Hepatocyte (in vitro differentiated cells): ENCODE results near the gene MT1F.

Source experiments
- CTCF ChIP-seq: fragments of 200-600 bp; sonication (generic); IDR thresholded peaks from 2 replicates; pipeline ENCODE4 v1.5.1; 2016; ENCODE audit warnings: antibody characterized with exemption, mild to moderate bottlenecking; ENCODE audit not compliant: poor library complexity
- EZH2 ChIP-seq: fragments of 200-600 bp; sonication (generic); IDR thresholded peaks from 2 replicates; pipeline ENCODE4 v1.6.1; 2016; ENCODE audit warnings: antibody characterized with exemption, mild to moderate bottlenecking, borderline replicate concordance

- no peak for TF ChIP-seq CTCF
- no peak for TF ChIP-seq EZH2
These were observed 13.9 kb upstream of the MT1F start for GRCh38 chr16:56643833-56644232.
